GM19455 (cell line): ENCODE results near the gene CCDC134.
"Not testable (repeated sequence)": the region's sequence is repeated elsewhere in the genome, so short reads cannot be mapped to it uniquely, and the experiment has no call there.

Source experiments
- ATAC-seq: cut with Tn5 transposase; IDR thresholded peaks from one replicate; pipeline ENCODE4 v1.9.1; 2021; ENCODE audit not compliant: unreplicated experiment

CCDC134 gene

DNA sequence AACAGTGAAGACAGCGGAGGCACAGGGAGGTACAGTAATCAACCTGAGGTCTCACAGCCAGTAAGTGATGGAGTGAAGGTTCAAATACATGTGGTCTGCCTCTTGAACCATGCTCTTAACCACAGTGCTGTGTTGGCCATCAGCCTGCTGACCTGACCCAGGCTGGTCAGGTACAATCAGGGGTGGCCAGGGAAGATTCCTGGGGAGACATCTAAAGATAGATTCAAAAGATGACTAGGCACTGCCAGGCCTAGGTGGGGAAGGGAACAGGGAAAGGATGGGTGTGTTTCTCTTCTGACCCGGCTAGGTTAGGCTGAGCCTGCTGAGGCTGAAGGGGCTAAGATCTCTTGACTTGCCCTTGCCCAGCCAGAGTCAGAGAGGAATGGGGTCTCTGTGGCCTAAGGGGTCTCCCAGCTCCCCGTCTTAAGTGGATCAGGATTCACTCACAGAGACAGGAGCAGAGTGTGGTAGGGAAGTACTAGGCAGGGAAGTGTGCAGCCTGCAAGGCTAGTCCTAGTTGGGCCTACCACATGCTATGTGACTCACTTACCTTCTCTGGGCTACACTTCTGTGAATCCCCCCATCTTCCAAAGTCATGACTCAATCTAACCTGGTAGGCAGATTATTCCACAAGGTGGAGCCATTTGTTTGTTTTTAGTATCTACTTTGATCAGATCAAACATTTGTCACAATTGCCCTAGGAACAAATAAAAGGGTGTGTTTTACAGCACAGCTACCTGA, 22.0 kb downstream of the CCDC134 start:
- no peak for ATAC-seq

- no peak for ATAC-seq
Measured at GRCh38 chr22:41823797-41824196, 23.3 kb downstream of the CCDC134 start.

DNA sequence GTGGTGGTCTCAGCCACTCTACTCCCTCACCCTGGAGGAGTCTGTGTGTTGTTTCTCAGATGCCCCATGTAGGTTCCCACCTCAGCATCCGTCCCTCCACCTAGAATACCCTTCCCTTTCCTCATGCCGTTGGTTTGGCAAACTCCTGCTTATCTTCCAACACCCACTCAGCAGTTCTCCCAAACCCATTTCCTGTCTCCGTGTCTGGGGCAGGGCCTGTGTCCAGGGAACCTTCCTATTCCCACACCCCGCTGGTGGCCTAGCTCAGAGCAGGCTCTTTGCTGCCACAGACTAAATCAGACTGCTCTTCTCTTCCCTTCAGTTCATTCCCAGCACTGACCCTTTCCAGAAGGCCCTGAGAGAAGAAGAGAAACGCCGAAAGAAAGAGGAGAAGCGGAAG, 24.9 kb downstream of the CCDC134 start:
- no peak for ATAC-seq

DNA sequence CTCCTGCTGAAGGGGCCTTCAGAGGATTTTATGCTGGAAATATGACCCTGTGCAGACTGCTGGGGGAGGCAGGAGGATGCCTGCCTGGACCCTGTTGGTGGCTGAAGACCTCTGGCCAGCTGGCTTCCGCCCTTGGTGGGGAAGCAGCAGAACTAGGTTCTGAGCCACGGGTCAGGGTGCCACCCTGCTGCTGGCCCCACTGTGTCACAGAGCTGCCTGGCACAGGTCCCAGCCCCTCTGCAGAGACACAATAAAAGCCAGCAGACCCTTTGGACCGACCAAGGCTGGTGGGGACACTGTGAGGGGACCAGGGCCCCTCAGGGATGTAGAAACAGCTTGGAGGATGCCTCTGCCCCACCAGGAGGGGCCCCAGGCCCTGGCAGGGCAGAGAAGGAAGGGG, 25.5 kb downstream of the CCDC134 start:
- ATAC-seq: no peak

- no peak for ATAC-seq
Measured at GRCh38 chr22:41826430-41827383, 26.2 kb downstream of the CCDC134 start.

GRCh38 chr22:41827671-41828070, 27.2 kb downstream of the CCDC134 start:
- no peak for ATAC-seq

DNA sequence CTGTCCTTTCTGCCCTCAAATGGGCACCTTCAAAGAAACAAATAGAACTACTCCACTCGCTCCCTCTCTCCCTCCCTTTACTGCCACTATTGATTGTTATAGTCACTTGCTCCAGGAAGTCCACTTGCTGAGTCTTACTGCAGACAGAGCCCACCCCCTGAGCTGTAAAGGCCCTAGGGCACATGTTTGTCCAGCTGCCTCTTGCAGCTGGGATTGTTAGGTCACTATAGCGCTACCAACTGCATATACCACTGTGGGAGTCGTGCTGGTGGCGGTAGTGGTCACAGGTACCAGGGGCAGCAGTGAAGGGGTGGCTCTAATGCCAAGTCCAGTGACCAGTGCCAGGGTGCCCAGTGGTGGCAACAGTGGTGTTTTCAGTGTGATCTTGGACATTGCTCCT, 28.0 kb downstream of the CCDC134 start:
- no peak for ATAC-seq

GRCh38 chr22:41830174-41830573, 29.7 kb downstream of the CCDC134 start:
- ATAC-seq: no peak

DNA sequence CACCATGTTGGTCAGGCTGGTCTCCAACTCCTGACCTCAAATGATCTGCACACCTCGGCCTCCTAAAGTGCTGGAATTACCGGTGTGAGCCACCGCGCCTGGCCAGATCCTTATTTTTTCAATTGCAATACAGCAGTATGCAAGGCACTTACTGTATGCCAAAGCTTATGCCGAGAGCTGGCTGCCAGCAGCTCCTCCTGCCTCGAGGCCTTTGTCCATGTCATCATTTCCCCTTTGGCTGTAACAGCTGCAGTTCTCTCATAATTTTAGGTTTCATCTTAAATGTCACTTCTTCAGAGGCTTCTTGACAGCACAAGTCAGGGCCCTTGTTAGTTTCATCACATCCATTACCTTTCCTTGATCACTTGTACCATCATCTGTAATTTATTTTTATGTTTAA, 30.9 kb downstream of the CCDC134 start:
- no peak for ATAC-seq

DNA sequence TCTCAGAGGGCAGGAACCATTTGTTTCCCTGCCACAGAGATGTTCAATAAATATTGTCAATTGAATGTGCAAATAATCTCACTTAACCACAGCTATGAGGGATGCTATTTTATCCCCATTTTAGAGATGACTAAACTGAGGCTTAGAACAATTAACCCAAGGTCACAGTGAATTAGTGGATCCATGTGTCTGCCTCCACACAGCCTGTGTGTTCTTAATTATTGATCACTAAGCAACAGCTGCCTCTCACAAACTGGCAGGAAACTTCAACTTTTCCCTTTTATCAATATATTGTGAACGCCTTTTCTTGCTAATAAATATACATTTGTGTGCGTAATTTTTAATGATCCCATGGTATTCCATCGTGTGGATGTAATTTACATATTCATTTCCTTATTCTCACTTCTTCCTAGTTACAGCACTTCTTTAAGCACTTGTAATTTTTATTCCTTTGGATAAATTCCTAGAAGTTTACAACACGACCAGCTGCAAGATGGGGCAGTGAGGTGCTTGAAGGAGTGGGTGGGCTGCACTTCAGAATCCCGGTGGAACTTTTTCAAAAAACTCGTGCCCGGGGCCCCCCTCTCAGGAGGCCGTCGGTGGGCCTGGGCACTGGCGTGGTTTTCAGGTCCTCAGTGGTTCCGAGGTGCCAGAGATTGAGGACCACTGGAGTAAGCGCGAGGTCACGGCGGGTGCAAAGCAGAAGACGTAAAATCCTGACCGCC, 31.5 kb downstream of the CCDC134 start:
- ATAC-seq: no peak

- peak; percentile 86 for ATAC-seq
Measured at GRCh38 chr22:41832553-41833368, 32.3 kb downstream of the CCDC134 start, which contains the start of gene SREBF2. Gene SREBF2 (plus strand): TSS chr22:41833105. CDS start chr22:41833271, 166 bp downstream.

DNA sequence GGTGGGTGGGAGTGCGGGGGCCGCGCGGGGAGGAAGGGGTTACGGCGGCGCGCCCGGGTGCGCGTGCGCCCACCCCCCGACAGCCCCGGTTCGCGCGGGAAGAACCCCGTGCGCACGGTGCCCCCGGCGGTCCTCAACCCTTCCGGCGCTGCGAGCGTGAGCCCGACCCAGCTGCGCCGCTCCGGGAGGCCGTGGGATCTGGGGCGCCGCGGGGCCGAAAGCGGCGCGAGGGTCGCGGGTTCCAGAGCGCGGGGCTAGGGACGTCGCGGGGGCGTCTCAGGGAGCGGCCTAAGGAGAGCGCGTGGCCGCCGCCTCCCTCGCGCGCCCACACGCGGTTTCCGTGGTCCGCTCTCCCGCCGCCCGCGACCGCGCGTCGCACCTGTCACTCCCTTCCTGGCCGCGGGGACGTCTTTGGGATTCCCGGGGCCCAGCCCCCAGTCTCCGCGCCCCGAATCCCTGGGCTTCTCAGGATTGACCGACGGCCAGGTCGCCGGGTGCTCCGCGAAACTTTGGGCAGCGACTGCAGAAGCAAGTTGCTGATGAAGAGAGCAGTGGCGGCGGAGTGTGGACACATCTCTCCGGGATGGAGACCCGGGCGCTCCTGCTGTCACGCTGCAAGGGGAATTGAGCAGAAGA, 33.0 kb downstream of the CCDC134 start:
- ATAC-seq: peak; percentile 20

DNA sequence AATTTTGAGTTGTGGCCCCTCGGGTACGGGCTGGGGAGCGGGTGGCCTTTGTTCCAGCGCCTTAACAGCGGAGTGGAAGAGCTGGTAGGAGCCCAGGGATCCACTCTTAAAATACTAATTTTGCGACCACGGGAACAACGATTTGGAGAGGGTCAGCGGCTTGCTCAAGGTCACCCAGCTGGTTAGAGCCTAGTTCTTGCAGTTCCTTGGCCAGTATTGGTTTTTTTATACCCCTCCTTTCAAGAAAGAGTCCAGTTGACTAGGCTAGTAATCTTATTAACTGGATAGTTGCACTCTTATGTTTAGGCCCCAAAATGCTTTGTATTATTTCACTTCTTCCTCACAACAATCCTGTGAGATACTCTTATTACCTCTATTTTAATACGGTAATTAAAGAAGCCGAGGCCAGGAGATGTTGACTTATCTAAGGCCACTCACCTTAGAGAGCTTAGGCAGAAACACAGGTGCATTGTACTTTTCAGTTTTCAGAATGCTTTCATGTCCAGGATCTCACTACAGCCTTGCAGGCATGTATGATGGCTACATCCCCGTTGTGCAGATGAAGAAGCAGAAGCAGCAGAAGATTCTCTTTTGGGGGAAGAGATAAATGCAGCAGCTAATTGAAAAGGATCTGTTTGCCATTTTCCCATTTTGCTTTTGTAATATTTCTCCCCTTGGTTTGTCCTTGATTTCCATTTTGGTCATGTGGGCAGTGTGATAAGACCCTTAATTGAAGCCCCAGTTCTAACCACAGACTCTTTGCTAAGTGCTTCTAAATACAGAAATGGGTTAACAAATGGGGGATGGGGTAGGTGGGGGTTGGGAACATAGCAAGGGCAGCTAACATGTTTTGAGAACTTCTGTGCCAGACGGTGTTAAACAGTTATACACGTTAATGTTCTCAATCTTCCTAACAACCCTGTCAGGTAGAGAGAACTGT, 33.8 kb downstream of the CCDC134 start:
- ATAC-seq: no peak

GRCh38 chr22:41835462-41835861, 35.0 kb downstream of the CCDC134 start:
- not testable (repeated sequence) for ATAC-seq

GRCh38 chr22:41836551-41836950, 36.1 kb downstream of the CCDC134 start:
- no peak for ATAC-seq

DNA sequence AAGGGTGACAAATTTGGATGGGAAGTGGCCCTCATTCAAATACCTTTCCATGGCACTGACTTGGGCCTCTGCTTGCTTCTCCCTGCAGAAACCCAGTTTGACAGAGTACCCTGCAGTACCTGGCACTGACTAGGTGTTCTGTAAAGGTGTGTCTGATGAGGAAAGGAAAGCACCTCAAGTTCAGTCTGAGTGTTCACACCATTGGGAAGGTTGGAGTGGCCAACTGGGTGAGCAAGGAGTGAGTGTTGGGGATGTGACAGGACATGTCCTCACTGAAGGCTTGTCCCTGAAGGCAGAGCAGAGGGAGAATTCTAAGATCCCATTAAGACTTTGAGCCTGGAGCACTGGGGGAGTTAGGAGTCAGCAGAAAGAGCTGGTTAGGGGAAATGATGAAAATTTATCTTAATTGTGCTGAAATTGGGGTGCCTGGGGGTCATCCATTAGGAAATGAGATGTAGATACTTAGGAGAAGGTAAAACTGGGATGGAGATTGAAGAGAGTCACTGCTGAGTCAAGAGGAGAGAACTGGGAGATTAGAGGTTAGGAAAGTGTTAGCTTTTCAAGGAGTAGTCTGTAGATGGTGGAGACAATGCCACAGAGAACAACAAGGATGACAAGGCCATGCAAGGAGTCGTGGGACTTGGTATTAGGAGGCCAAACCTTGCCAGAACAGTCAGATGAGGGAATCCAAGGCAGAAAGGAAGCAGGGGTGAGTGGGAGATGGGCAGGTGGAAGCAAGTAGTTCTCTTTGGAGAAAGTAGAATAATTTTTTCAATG, 38.6 kb downstream of the CCDC134 start:
- no peak for ATAC-seq

GRCh38 chr22:41840216-41840615, 39.7 kb downstream of the CCDC134 start:
- no peak for ATAC-seq

DNA sequence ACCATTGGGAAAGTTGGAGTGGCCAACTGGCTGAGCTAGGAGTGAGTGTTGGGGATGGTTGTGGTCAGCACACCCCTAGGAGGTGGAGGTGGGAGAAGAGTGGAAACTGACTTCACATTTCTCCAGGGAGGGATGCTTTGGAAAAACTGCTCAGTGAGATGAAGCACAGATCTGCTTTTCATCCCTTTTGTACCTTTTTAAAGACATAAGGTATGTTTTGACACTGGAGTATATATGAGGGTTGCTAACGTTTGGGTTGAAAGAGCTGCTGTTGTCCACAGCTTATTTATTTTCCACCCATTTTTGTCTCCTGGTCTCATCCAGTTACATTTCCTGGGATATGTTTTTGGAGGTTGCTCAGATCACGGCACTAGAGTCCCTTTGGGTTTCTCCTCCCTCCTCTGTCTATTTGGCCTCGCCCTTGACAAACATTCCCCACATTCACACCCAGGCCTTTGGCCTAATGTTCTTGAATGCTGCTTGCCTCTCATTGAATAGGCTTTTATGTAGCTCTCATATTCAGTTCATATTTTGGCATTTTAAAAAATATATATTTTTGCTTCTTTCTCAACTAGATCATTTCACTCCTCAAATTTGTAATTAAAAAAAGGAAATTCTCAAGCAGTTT, 40.7 kb downstream of the CCDC134 start:
- no peak for ATAC-seq
